Midbrain (tissue), 1 donor: Measurements from ENCODE around the gene TAB3.
"Not testable (repeated sequence)": the region's sequence is repeated elsewhere in the genome, so short reads cannot be mapped to it uniquely, and the experiment has no call there.

Experiments
- DNase-seq: peaks from one replicate; lab custom pipeline; 2025; lab: John Stamatoyannopoulos, UW

TAB3 gene

GRCh38 chrX:30816079-30816478, 73.0 kb downstream of the TAB3 start:
- no peak for DNase-seq

GRCh38 chrX:30814978-30815377, 74.1 kb downstream of the TAB3 start:
- no peak for DNase-seq

GRCh38 chrX:30812326-30812725, 76.7 kb downstream of the TAB3 start:
- DNase-seq: no peak

- no peak for DNase-seq
These were observed 82.8 kb downstream of the TAB3 start for GRCh38 chrX:30806187-30806728.

GRCh38 chrX:30804462-30804861, 84.6 kb downstream of the TAB3 start:
- DNase-seq: no peak

- no peak for DNase-seq
These were observed 88.2 kb downstream of the TAB3 start for GRCh38 chrX:30800901-30801300.

- DNase-seq: no peak
These were observed 89.7 kb downstream of the TAB3 start for GRCh38 chrX:30799327-30799726.

- no peak for DNase-seq
These were observed 90.2 kb downstream of the TAB3 start for GRCh38 chrX:30798810-30799209.

- not testable (repeated sequence) for DNase-seq
These were observed 91.8 kb downstream of the TAB3 start for GRCh38 chrX:30797301-30797700.

GRCh38 chrX:30795981-30796958, 92.8 kb downstream of the TAB3 start:
- no peak for DNase-seq

GRCh38 chrX:30794497-30794896, 94.6 kb downstream of the TAB3 start:
- DNase-seq: no peak

- DNase-seq: no peak
These were observed 95.3 kb downstream of the TAB3 start for GRCh38 chrX:30793767-30794103.

GRCh38 chrX:30793075-30793766, 95.8 kb downstream of the TAB3 start:
- DNase-seq: no peak

GRCh38 chrX:30791296-30792278, 97.5 kb downstream of the TAB3 start:
- no peak for DNase-seq

GRCh38 chrX:30787012-30787411, 102.0 kb downstream of the TAB3 start:
- DNase-seq: no peak

GRCh38 chrX:30786374-30786773, 102.7 kb downstream of the TAB3 start:
- DNase-seq: no peak

- no peak for DNase-seq
These were observed 107.2 kb downstream of the TAB3 start for GRCh38 chrX:30781711-30782444.

- no peak for DNase-seq
These were observed 109.5 kb downstream of the TAB3 start for GRCh38 chrX:30779453-30780030.

- no peak for DNase-seq
These were observed 111.5 kb downstream of the TAB3 start for GRCh38 chrX:30777575-30777974.
